CD14-positive monocyte (primary cell): ENCODE data around the gene CAMTA1. TPM values are rescaled to one million over a fixed set of nuclear protein-coding genes. Genes with fewer than 3 reads are reported as not detected.

Experiments
- DNase-seq, 3 donors: peaks; one replicate each; pipeline ENCODE4 v3.0.0-alpha.2; 2011 to 2022
- H2AFZ ChIP-seq: 2 replicates; pipeline ENCODE4 v1.6.0; 2012; ENCODE audit warnings: mild to moderate bottlenecking, low read depth, low read length, inconsistent platforms; ENCODE audit not compliant: insufficient read depth, poor library complexity, severe bottlenecking
- H3K27ac ChIP-seq, 2 donors: 1 replicate in 1 of 2; 2 replicates in 1 of 2; pipeline ENCODE4 v1.5.1; 2012 to 2013; ENCODE audit warnings: low read length in 2 of 2, control low read depth in 1 of 2, inconsistent platforms in 1 of 2, low read depth in 1 of 2, mild to moderate bottlenecking in 1 of 2
- H3K27me3 ChIP-seq, 2 donors: one replicate each; pipeline versions ENCODE4 v1.6.0 to v1.6.1; 2011 to 2013; ENCODE audit warnings: low read length in 2 of 2; ENCODE audit not compliant: control insufficient read depth in 2 of 2, insufficient read depth in 2 of 2
- H3K36me3 ChIP-seq, 2 donors: replicated peaks in 1 of 2; 1 replicate in 1 of 2; 2 replicates in 1 of 2; pipeline versions ENCODE4 v1.5.1 to v1.6.1; 2012 to 2013; ENCODE audit warnings: low read length in 2 of 2, control low read depth in 1 of 2, inconsistent platforms in 1 of 2, mild to moderate bottlenecking in 1 of 2; ENCODE audit not compliant: insufficient read depth in 2 of 2, control insufficient read depth in 1 of 2
- H3K4me1 ChIP-seq, 2 donors: 1 replicate in 1 of 2; 2 replicates in 1 of 2; pipeline versions ENCODE4 v1.5.1 to v1.6.1; 2012 to 2013; ENCODE audit warnings: low read length in 2 of 2, control low read depth in 1 of 2, inconsistent platforms in 1 of 2, mild to moderate bottlenecking in 1 of 2, moderate library complexity in 1 of 2; ENCODE audit not compliant: insufficient read depth in 2 of 2, control insufficient read depth in 1 of 2
- H3K4me2 ChIP-seq: replicated peaks from 2 replicates; pipeline ENCODE3; 2012; ENCODE audit warnings: low read length, moderate library complexity, mild to moderate bottlenecking; ENCODE audit not compliant: poor library complexity, severe bottlenecking; ENCODE audit errors: extremely low read depth
- H3K4me3 ChIP-seq, 3 experiments: fragments of 200-600 bp in 1 of 3; sonication (generic) in 1 of 3; replicated peaks in 1 of 3; 1 replicate in 2 of 3; 2 replicates in 1 of 3; pipeline ENCODE4 v1.5.1; 2011 to 2013; ENCODE audit warnings: low read length in 3 of 3, mild to moderate bottlenecking in 3 of 3, control low read depth in 2 of 3, low read depth in 2 of 3, inconsistent platforms in 1 of 3, moderate library complexity in 1 of 3
- H3K79me2 ChIP-seq: 2 replicates; pipeline ENCODE4 v1.6.0; 2012; ENCODE audit warnings: mild to moderate bottlenecking, control low read depth, inconsistent platforms, low read length, moderate library complexity; ENCODE audit not compliant: insufficient read depth
- H3K9ac ChIP-seq: 2 replicates; pipeline ENCODE4 v1.6.0; 2017; ENCODE audit warnings: low read length, mild to moderate bottlenecking; ENCODE audit not compliant: insufficient read depth, poor library complexity, severe bottlenecking
- H3K9me3 ChIP-seq, 2 donors: replicated peaks in 1 of 2; 1 replicate in 1 of 2; 2 replicates in 1 of 2; pipeline versions ENCODE4 v1.5.1 to v1.6.1; 2012 to 2013; ENCODE audit warnings: low read length in 2 of 2, control low read depth in 1 of 2; ENCODE audit not compliant: control insufficient read depth in 1 of 2, insufficient read depth in 1 of 2
- H4K20me1 ChIP-seq: 2 replicates; pipeline ENCODE4 v1.6.0; 2012; ENCODE audit warnings: mild to moderate bottlenecking, low read length, control low read depth, moderate library complexity; ENCODE audit not compliant: insufficient read depth
- H3K27ac Mint-ChIP-seq, 7 donors: one replicate each; pipeline ENCODE4 v1.8.0; 2020; ENCODE audit warnings: mild to moderate bottlenecking in 7 of 7, mixed read lengths in 7 of 7, moderate library complexity in 6 of 7, inconsistent platforms in 2 of 7
- H3K27me3 Mint-ChIP-seq, 3 donors: one replicate each; pipeline ENCODE4 v1.8.0; 2021 to 2022; ENCODE audit warnings: low read depth in 3 of 3, mild to moderate bottlenecking in 3 of 3, mixed read lengths in 3 of 3, moderate library complexity in 3 of 3, inconsistent platforms in 1 of 3
- H3K36me3 Mint-ChIP-seq, 2 donors: one replicate each; pipeline ENCODE4 v1.8.0; 2020; ENCODE audit warnings: mixed read lengths in 2 of 2, inconsistent platforms in 1 of 2, mild to moderate bottlenecking in 1 of 2
- H3K4me1 Mint-ChIP-seq: one replicate; pipeline ENCODE4 v1.8.0; 2020; ENCODE audit warnings: mild to moderate bottlenecking, mixed read lengths
- H3K4me3 Mint-ChIP-seq, 2 donors: one replicate each; pipeline ENCODE4 v1.8.0; 2020; ENCODE audit warnings: mild to moderate bottlenecking in 2 of 2, mixed read lengths in 2 of 2, moderate library complexity in 1 of 2
- H3K9me3 Mint-ChIP-seq, 7 donors: one replicate each; pipeline ENCODE4 v1.8.0; 2020 to 2022; ENCODE audit warnings: mixed read lengths in 7 of 7, mild to moderate bottlenecking in 6 of 7, moderate library complexity in 6 of 7, inconsistent platforms in 2 of 7
- WGBS: methylation state at CpG from one replicate; pipeline ENCODE4 v1.1.5; 2013; ENCODE audit warnings: missing lambda C conversion rate; ENCODE audit not compliant: insufficient coverage; 5-methylcytosine and 5-hydroxymethylcytosine counted together
- intact Hi-C, 2 donors: fragments of 100-400 bp; cut with micrococcal nuclease; formaldehyde crosslinking; loops; one replicate each; pipeline versions ENCODE4 v1.15.0 to v1.15.1; 2023
- polyA plus RNA-seq, 3 donors: library from polyadenylated mRNA; depleted of rRNA in 1 of 3; unstranded in 2 of 3; stranded (reverse) in 1 of 3; fragments of 300-500 nt in 2 of 3; fragments of >200 nt in 1 of 3; fragmentation: Illumina TruSeq in 2 of 3; gene quantifications; 1 replicate in 2 of 3; 2 replicates in 1 of 3; pipeline ENCODE4 v1.2.3, GENCODE V29; 2012 to 2021
- TF ChIP-seq, protein P1 (sequence below): fragments of 200-600 bp; IDR thresholded peaks from one replicate; pipeline ENCODE4 v1.8.0; 2022; ENCODE audit warnings: antibody characterized with exemption, mild to moderate bottlenecking

The CAMTA1 gene
- polyA plus RNA-seq, 3 donors, result 52.0 to 89.6 (median 78.3) TPM

DNA sequence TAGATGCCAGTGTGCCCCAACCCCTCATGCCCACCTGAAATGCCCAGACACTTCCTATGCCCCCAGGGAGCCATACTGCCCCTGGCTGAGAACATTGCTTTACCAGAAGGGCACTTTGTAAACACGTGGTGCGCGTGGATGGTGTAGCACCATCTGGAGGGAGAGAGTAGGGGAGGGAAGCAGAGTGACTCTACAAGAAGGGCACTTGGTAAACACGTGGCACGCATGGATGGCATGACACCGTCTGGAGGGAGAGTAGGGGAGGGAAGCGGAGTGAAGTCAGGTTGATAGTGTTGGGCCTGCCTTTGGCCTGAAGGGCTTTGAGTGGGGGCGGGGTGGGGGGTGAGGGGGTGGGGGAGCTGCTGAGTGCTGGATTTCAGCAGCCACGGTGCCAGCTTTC is 661.8 kb downstream of the CAMTA1 start:
- intact Hi-C loops, result no loop called here
- no peaks in the 10 kb centered on the region for H3K36me3 ChIP-seq
- H3K9ac ChIP-seq, result no peak overlapping the region
- H3K79me2 ChIP-seq, result no peaks in the 10 kb centered on the region
- DNase-seq, result no peak
- H3K4me2 ChIP-seq, result no peak overlapping the region
- no peak overlapping the region for H3K27ac Mint-ChIP-seq
- TF ChIP-seq, protein P1, sequence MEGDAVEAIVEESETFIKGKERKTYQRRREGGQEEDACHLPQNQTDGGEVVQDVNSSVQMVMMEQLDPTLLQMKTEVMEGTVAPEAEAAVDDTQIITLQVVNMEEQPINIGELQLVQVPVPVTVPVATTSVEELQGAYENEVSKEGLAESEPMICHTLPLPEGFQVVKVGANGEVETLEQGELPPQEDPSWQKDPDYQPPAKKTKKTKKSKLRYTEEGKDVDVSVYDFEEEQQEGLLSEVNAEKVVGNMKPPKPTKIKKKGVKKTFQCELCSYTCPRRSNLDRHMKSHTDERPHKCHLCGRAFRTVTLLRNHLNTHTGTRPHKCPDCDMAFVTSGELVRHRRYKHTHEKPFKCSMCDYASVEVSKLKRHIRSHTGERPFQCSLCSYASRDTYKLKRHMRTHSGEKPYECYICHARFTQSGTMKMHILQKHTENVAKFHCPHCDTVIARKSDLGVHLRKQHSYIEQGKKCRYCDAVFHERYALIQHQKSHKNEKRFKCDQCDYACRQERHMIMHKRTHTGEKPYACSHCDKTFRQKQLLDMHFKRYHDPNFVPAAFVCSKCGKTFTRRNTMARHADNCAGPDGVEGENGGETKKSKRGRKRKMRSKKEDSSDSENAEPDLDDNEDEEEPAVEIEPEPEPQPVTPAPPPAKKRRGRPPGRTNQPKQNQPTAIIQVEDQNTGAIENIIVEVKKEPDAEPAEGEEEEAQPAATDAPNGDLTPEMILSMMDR, result no peak
- H3K36me3 Mint-ChIP-seq, result no peaks in the 10 kb centered on the region
- WGBS, result 61% methylated on average over 4 of the region's 9 CpGs
- H4K20me1 ChIP-seq, result no peaks in the 10 kb centered on the region
- no peak overlapping the region for H2AFZ ChIP-seq
- no peak overlapping the region for H3K4me3 ChIP-seq
- H3K4me1 Mint-ChIP-seq, result no peaks in the 10 kb centered on the region
- no peaks in the 10 kb centered on the region for H3K9me3 Mint-ChIP-seq
- H3K9me3 ChIP-seq, result no peaks in the 10 kb centered on the region
- no peaks in the 10 kb centered on the region for H3K4me1 ChIP-seq
- H3K27me3 ChIP-seq, result no peaks in the 10 kb centered on the region
- no peak overlapping the region for H3K4me3 Mint-ChIP-seq
- H3K27me3 Mint-ChIP-seq, result no peaks in the 10 kb centered on the region
- no peak overlapping the region for H3K27ac ChIP-seq

DNA sequence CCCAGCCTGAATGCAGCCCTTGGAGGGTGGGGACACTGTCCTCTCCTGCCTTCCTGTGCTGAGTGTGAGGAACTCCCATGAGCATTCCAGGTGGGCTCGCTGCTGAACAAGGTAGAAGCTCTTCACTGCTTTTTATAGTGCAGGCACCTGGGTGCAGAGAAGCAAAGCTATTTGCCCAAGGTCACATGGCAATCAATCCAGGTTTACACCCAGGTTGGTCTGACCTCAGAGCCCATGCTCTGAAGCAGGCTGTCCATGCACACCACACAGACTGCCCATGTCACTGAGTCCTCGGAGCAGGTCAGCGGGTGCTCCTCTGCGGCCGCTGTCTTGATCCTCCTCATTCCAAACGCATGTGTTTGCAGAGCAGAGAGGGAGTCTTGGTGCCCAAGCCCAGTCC is 662.5 kb downstream of the CAMTA1 start:
- Histone ChIP-seq H4K20me1 (no peaks in the 10 kb centered on the region), H3K9ac (no peak overlapping the region), H3K9me3 (no peaks in the 10 kb centered on the region), H2AFZ (no peak overlapping the region), H3K27me3 (no peaks in the 10 kb centered on the region), H3K79me2 (no peaks in the 10 kb centered on the region), H3K36me3 (no peaks in the 10 kb centered on the region), H3K27ac (no peak overlapping the region), H3K4me3 (no peak overlapping the region), H3K4me1 (no peaks in the 10 kb centered on the region), H3K4me2 (no peak overlapping the region)
- no peak for DNase-seq
- TF ChIP-seq, protein P1, result no peak
- Mint-ChIP-seq H3K36me3 (no peaks in the 10 kb centered on the region), H3K27me3 (no peaks in the 10 kb centered on the region), H3K27ac (no peak overlapping the region), H3K4me1 (no peaks in the 10 kb centered on the region), H3K9me3 (no peaks in the 10 kb centered on the region), H3K4me3 (no peak overlapping the region)
- intact Hi-C loops, result no loop called here
- 91% methylated on average over 1 of the region's 6 CpGs for WGBS
